Pancreas (tissue), 10 donors: Measurements from ENCODE around the gene TXN. TPM values are rescaled to one million over a fixed set of nuclear protein-coding genes. Genes with fewer than 3 reads are reported as not detected.

Experiments used
- ATAC-seq, 4 donors: fragments of 200-7000 bp; cut with Tn5 transposase; one replicate each; pipeline versions ENCODE4 v1.8.0 to v1.9.1; 2020; ENCODE audit warnings: mild to moderate bottlenecking in 4 of 4, moderate library complexity in 4 of 4
- DNase-seq, 6 donors: peaks; one replicate each; pipeline ENCODE4 v3.0.0-alpha.2; 2020
- FAIRE-seq: peaks from 2 replicates; lab custom pipeline; 2012; peaks lifted over from hg19 to GRCh38; lab: Jason Lieb, UNC
- H3K27ac ChIP-seq, 4 donors: fragments of 200-600 bp; sonication (generic); 1 replicate in 3 of 4; 2 replicates in 1 of 4; pipeline versions ENCODE4 v1.5.0 to v1.8.0; 2020
- H3K27me3 ChIP-seq, 4 donors: fragments of 200-600 bp; one replicate each; pipeline ENCODE4 v1.8.0; 2021
- H3K36me3 ChIP-seq, 3 donors: fragments of 200-600 bp; sonication (generic) in 1 of 3; one replicate each; pipeline versions ENCODE4 v1.5.0 to v1.8.0; 2020 to 2021
- H3K4me1 ChIP-seq, 3 donors: fragments of 200-600 bp; one replicate each; pipeline ENCODE4 v1.8.0; 2021
- H3K4me3 ChIP-seq, 4 donors: fragments of 200-600 bp; sonication (generic) in 2 of 4; one replicate each; pipeline versions ENCODE4 v1.5.0 to v1.8.0; 2020 to 2021
- H3K9me3 ChIP-seq, 4 donors: fragments of 200-600 bp; one replicate each; pipeline ENCODE4 v1.8.0; 2021
- WGBS, 2 donors: extraction: QIAGEN DNeasy Blood & Tissue Kit; methylation state at CpG; one replicate each; pipeline ENCODE4 v1.1.7; 2013; 5-methylcytosine and 5-hydroxymethylcytosine counted together
- intact Hi-C, 3 donors: fragments of 100-400 bp; cut with DNase I; formaldehyde crosslinking; loops; one replicate each; pipeline versions ENCODE4 v1.11.1 to v1.14.2; 2022
- polyA plus RNA-seq, 2 donors: library from polyadenylated mRNA; stranded (reverse); fragments of 200-250 nt; gene quantifications; one replicate each; pipeline ENCODE4 v1.2.3, GENCODE V29; 2013
- total RNA-seq, 6 donors: library from RNA; stranded (reverse); fragmentation: NEBNext Ultra II Directional in 4 of 6; extraction: Animal tissue kit (Norgen Biotek cat#: 25700) in 4 of 6; gene quantifications; one replicate each; pipeline versions ENCODE4 v1.2.1 to v1.2.4, GENCODE V29; 2021 to 2023
- TF ChIP-seq, protein P1 (sequence below), 4 donors: fragments of 200-600 bp; sonication (generic) in 3 of 4; IDR thresholded peaks; one replicate each; pipeline versions ENCODE4 v1.5.0 to v1.8.0; 2021; ENCODE audit warnings: antibody characterized with exemption in 4 of 4
- donor health status: healthy with polysubstance abuse.
- donor health status: DM: no; HTN: no; CAD: no; lungs with moderate emphysema.
- donor health status: DM: no; HTN: no; CAD: no.
- donor health status: control.
- donor health status: control.
- donor health status: Bipolar disorder and iron deficiency.
- donor health status: DM: yes; HTN: yes; CAD: no.
- donor health status: DM: no; HTN: no; CAD: no.
- donor health status: DM: no; HTN: no; CAD: no.
- donor health status: DM: yes; HTN: yes; CAD: no.

The TXN gene
- total and polyA plus RNA-seq, 8 donors: 44.3 to 99.5 (median 82.8) TPM

DNA sequence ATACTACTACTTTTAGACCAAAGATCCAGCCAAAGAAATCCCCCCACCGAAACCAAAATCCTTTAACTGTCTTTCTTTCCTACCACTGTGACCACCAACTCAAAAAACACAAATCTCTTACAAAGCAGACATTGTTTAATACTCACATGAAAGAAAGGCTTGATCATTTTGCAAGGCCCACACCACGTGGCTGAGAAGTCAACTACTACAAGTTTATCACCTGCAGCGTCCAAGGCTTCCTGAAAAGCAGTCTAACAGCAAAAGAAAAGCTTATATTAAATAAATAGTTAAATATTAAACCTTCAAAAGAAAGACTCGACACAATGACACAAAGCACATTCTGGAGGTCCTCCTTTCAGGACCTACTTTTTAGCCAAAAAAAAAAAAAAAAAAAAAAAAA, 5.1 kb downstream of the TXN start:
- H3K27ac ChIP-seq: no peak overlapping the region
- WGBS, 2 donors: 33 to 42% methylated on average over 4 of the region's 4 CpGs
- intact Hi-C loops: no loop called here
- no peak for ATAC-seq
- H3K4me1 ChIP-seq: peaks cover 0 to 19% (median 13%) of the 10 kb centered on the region in 3 donors
- no peaks in the 10 kb centered on the region for H3K27me3 ChIP-seq
- peaks cover 0 to 7% (median 0%) of the 10 kb centered on the region in 3 donors for H3K36me3 ChIP-seq
- FAIRE-seq: no peak
- DNase-seq: no peak
- TF ChIP-seq, protein P1, sequence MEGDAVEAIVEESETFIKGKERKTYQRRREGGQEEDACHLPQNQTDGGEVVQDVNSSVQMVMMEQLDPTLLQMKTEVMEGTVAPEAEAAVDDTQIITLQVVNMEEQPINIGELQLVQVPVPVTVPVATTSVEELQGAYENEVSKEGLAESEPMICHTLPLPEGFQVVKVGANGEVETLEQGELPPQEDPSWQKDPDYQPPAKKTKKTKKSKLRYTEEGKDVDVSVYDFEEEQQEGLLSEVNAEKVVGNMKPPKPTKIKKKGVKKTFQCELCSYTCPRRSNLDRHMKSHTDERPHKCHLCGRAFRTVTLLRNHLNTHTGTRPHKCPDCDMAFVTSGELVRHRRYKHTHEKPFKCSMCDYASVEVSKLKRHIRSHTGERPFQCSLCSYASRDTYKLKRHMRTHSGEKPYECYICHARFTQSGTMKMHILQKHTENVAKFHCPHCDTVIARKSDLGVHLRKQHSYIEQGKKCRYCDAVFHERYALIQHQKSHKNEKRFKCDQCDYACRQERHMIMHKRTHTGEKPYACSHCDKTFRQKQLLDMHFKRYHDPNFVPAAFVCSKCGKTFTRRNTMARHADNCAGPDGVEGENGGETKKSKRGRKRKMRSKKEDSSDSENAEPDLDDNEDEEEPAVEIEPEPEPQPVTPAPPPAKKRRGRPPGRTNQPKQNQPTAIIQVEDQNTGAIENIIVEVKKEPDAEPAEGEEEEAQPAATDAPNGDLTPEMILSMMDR (IDR thresholded peaks at IDR 0.05): no peak
- H3K9me3 ChIP-seq: no peaks in the 10 kb centered on the region
- no peak overlapping the region for H3K4me3 ChIP-seq

DNA sequence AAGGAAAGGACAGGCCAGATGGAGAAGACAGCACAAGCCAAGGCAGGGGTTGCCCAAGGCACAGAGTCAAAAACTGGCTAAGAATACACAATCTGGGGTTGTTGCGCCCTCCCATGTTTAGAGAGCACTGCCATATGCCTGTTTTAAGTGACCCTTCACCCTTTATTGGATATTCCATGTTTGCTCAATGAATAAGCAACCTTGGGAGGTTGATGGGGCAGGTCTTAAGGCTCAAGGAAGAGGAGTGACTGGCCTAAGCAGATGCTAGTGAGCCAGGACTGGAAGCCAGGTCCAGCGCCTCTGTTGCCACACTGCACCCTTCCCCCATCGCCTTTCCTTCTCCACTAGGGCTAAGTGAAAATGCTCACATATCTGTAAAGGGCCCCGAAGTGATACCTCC, 6.7 kb downstream of the TXN start:
- DNase-seq: no peak
- ATAC-seq: peak in 2 of 4 donors; percentile 10 to 36
- intact Hi-C loops: no loop called here
- H3K27ac ChIP-seq: no peak overlapping the region
- peaks cover 0 to 19% (median 13%) of the 10 kb centered on the region in 3 donors for H3K4me1 ChIP-seq
- no peaks in the 10 kb centered on the region for H3K9me3 ChIP-seq
- H3K4me3 ChIP-seq: no peak overlapping the region
- H3K36me3 ChIP-seq: peaks cover 0 to 8% (median 0%) of the 10 kb centered on the region in 3 donors
- TF ChIP-seq, protein P1 (IDR thresholded peaks at IDR 0.05): no peak
- WGBS, 2 donors: 95 to 97% methylated on average over 4 of the region's 4 CpGs
- no peaks in the 10 kb centered on the region for H3K27me3 ChIP-seq
- no peak for FAIRE-seq

DNA sequence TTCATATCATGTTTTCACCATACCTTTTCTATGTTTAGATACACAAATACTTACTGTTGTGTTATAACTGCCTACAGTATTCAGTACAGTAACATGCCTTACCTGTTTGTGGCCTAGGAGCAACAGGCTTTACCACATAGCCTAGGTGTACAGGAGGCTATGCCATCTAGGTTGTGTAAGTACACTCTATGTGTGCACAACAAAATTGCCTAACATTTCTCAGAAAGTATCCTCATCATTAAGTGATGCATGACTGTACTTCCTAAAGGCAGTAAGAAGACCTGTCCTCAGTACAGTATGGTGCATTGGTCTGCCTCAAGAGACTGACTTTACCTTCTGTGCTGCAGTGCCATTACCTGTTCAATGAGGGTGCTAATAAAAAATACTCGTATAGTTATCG, 7.9 kb downstream of the TXN start:
- 90 to 92% methylated on average over 2 of the region's 2 CpGs for WGBS, 2 donors
- Histone ChIP-seq H3K36me3 (peaks cover 0 to 20% (median 3%) of the 10 kb centered on the region in 3 donors), H3K27me3 (no peaks in the 10 kb centered on the region), H3K9me3 (no peaks in the 10 kb centered on the region), H3K4me1 (peaks cover 0 to 19% (median 6%) of the 10 kb centered on the region in 3 donors), H3K4me3 (no peak overlapping the region), H3K27ac (no peak overlapping the region)
- TF ChIP-seq, protein P1 (IDR thresholded peaks at IDR 0.05): no peak
- FAIRE-seq (no peak), ATAC-seq (no peak), DNase-seq (no peak)
- intact Hi-C loops: no loop called here

DNA sequence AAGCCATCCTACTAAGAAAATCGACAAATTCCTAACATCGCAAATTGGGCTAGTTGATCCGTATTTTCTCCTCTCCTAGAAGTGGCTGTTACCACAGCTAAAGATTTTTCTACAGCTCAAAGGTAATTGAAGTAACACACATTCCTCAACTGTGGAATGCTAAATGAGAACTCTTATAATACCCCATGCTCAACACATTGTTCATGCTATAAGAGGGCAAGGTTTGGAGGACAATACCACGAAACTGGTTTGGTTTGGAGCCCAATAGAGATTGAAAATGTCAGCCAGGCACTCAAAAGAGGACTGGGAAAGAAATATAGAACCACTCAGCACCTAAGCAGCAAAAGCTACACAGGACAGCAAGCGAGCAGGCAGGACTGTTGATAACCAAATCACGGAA, 10.1 kb downstream of the TXN start:
- Histone ChIP-seq H3K4me1 (peaks cover 0 to 5% (median under 1%) of the 10 kb centered on the region in 3 donors), H3K4me3 (no peak overlapping the region), H3K36me3 (peaks cover 0 to 23% (median 3%) of the 10 kb centered on the region in 3 donors), H3K27me3 (no peaks in the 10 kb centered on the region), H3K9me3 (no peaks in the 10 kb centered on the region), H3K27ac (no peak overlapping the region)
- no peak for ATAC-seq
- intact Hi-C loops: no loop called here
- no peak for FAIRE-seq
- TF ChIP-seq, protein P1 (IDR thresholded peaks at IDR 0.05): no peak
- DNase-seq: no peak
- WGBS, 2 donors: 95 to 96% methylated on average over 6 of the region's 6 CpGs

DNA sequence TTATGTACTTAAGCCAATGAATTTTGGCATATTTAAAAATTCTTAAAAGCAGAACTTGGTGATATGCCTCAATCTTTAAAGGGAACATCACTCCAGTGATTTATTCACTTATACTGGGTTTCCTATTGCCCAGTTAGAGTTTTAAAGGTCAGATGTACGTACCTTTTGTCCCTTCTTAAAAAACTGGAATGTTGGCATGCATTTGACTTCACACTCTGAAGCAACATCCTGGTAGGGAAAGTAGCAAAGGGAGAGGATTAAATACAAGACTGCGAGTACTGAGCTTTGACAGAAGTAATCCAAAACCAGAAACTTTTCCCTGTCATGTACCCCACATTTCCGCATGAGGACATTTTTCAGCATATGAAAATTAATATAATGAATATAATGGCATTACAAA, 11.7 kb downstream of the TXN start:
- intact Hi-C loops: no loop called here
- no peak for DNase-seq
- WGBS, 2 donors: 77 to 91% methylated on average over 3 of the region's 3 CpGs
- no peaks in the 10 kb centered on the region for H3K4me1 ChIP-seq
- ATAC-seq: no peak
- H3K27me3 ChIP-seq: no peaks in the 10 kb centered on the region
- TF ChIP-seq, protein P1 (IDR thresholded peaks at IDR 0.05): no peak
- no peak for FAIRE-seq
- H3K36me3 ChIP-seq: peaks cover 0 to 23% (median 3%) of the 10 kb centered on the region in 3 donors
- no peaks in the 10 kb centered on the region for H3K9me3 ChIP-seq
- no peak overlapping the region for H3K27ac ChIP-seq
- H3K4me3 ChIP-seq: no peak overlapping the region
